ENCODE data around the gene LOXHD1.

LOXHD1 gene

GRCh38 chr18:46574000-46574742 lies 82.8 kb downstream of the LOXHD1 start:
- no peak for DNase-seq (ENCODE audit: low read depth)

GRCh38 chr18:46573156-46573555 lies 83.9 kb downstream of the LOXHD1 start:
- no peak for DNase-seq (ENCODE audit: low read depth)

GRCh38 chr18:46571756-46572155 lies 85.3 kb downstream of the LOXHD1 start:
- DNase-seq (ENCODE audit: low read depth) = no peak

- DNase-seq (ENCODE audit: low read depth) = no peak
Observed at GRCh38 chr18:46570666-46571065, 86.4 kb downstream of the LOXHD1 start.

- no peak for DNase-seq (ENCODE audit: low read depth)
Observed at GRCh38 chr18:46570134-46570533, 86.9 kb downstream of the LOXHD1 start.

GRCh38 chr18:46569211-46569610 lies 87.8 kb downstream of the LOXHD1 start:
- DNase-seq (ENCODE audit: low read depth) = no peak

GRCh38 chr18:46567196-46567595 lies 89.8 kb downstream of the LOXHD1 start:
- DNase-seq (ENCODE audit: low read depth) = no peak

- no peak for DNase-seq (ENCODE audit: low read depth)
Observed at GRCh38 chr18:46566111-46566510, 90.9 kb downstream of the LOXHD1 start.

GRCh38 chr18:46565256-46565655 lies 91.8 kb downstream of the LOXHD1 start:
- no peak for DNase-seq (ENCODE audit: low read depth)

GRCh38 chr18:46563317-46563716 lies 93.7 kb downstream of the LOXHD1 start:
- DNase-seq (ENCODE audit: low read depth) = no peak

GRCh38 chr18:46562674-46563192 lies 94.3 kb downstream of the LOXHD1 start:
- DNase-seq (ENCODE audit: low read depth) = no peak

- no peak for DNase-seq (ENCODE audit: low read depth)
Observed at GRCh38 chr18:46560671-46561045, 96.4 kb downstream of the LOXHD1 start.

GRCh38 chr18:46559946-46560670 lies 96.9 kb downstream of the LOXHD1 start:
- DNase-seq (ENCODE audit: low read depth) = no peak

- no peak for DNase-seq (ENCODE audit: low read depth)
Observed at GRCh38 chr18:46559296-46559695, 97.7 kb downstream of the LOXHD1 start.

- no peak for DNase-seq (ENCODE audit: low read depth)
Observed at GRCh38 chr18:46556590-46557206, 100.3 kb downstream of the LOXHD1 start.

GRCh38 chr18:46555724-46556123 lies 101.3 kb downstream of the LOXHD1 start:
- DNase-seq (ENCODE audit: low read depth) = no peak

GRCh38 chr18:46555213-46555612 lies 101.8 kb downstream of the LOXHD1 start:
- DNase-seq (ENCODE audit: low read depth) = no peak

GRCh38 chr18:46554406-46555080 lies 102.5 kb downstream of the LOXHD1 start:
- no peak for DNase-seq (ENCODE audit: low read depth)

GRCh38 chr18:46550609-46551008 lies 106.4 kb downstream of the LOXHD1 start:
- no peak for DNase-seq (ENCODE audit: low read depth)

GRCh38 chr18:46547520-46547919 lies 109.5 kb downstream of the LOXHD1 start:
- DNase-seq (ENCODE audit: low read depth) = no peak

- DNase-seq (ENCODE audit: low read depth) = no peak
Observed at GRCh38 chr18:46546111-46546640, 110.8 kb downstream of the LOXHD1 start.

GRCh38 chr18:46542545-46542944 lies 114.5 kb downstream of the LOXHD1 start:
- no peak for DNase-seq (ENCODE audit: low read depth)

All from stimulated activated CD8-positive, alpha-beta memory T cell treated with anti-CD3 and anti-CD28 coated beads, Interleukin-12 subunit alpha, Interleukin-12 subunit beta, amount 100 ng/mL, for 1 hour (primary cell).